ENCODE results near the gene HPSE2. TPM values are rescaled to one million over a fixed set of nuclear protein-coding genes. Genes with fewer than 3 reads are reported as not detected.

Gene HPSE2
- total and polyA plus RNA-seq, 5 experiments from 2014 or later: 0.07 TPM; not detected in 4

- Mint-ChIP-seq H3K9me3 (no peaks in the 10 kb centered on the region), H3K36me3 (peaks cover 0 to 42% (median 0%) of the 10 kb centered on the region in 3 donors), H3K27me3 (no peaks in the 10 kb centered on the region), H3K4me1 (no peaks in the 10 kb centered on the region), H3K4me3 (no peak overlapping the region), H3K27ac (peak overlapping the region in 1 of 10 donors; percentile 48)
- POLR2A ChIA-PET: no interaction called here
- ATAC-seq: no peak
- no peak for DNase-seq
Measured at GRCh38 chr10:98422182-98422581, 813.5 kb downstream of the HPSE2 start.

DNA sequence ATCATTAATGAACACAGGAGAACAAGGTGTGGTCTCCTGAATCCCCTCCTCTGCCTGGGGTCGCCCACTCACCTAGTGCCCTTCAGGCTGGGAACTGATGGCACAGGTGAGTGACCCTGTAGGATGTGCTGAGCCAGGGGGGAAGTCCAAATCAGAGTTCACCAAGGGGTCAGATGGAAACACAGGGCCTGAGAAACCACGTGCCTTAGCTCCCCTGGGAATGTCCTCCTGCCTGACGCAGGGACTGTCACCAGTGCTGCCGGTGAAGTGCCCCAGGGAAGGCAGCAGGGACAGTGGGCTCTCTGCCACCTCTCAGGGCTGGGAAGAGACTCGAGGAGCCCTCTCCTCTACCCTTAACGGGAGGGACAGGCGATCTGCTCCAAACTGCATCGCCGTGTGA is 814.9 kb downstream of the HPSE2 start:
- Mint-ChIP-seq H3K4me1 (no peaks in the 10 kb centered on the region), H3K9me3 (no peaks in the 10 kb centered on the region)
- DNase-seq: no peak

GRCh38 chr10:98419469-98420261 is 816.0 kb downstream of the HPSE2 start:
- peak overlapping the region in 3 of 10 donors; percentile 41 to 75 (median 54) for H3K27ac Mint-ChIP-seq
- peaks cover 0 to 35% (median 0%) of the 10 kb centered on the region in 3 donors for H3K36me3 Mint-ChIP-seq
- POLR2A ChIA-PET: interaction anchor here (0.5 kb wide), 1 partner anchor 23 kb away, joined by 3 read pairs; no protein-coding TSS in a partner anchor

More for the DNA sequence above, 814.9 kb downstream of the HPSE2 start:
- H3K27ac Mint-ChIP-seq: no peak overlapping the region
- no peaks in the 10 kb centered on the region for H3K27me3 Mint-ChIP-seq
- no peak overlapping the region for H3K4me3 Mint-ChIP-seq
- ATAC-seq: no peak
- H3K36me3 Mint-ChIP-seq: peaks cover 0 to 35% (median 0%) of the 10 kb centered on the region in 3 donors
- POLR2A ChIA-PET: no interaction called here

GRCh38 chr10:98418665-98419468 is 816.8 kb downstream of the HPSE2 start:
- Mint-ChIP-seq H3K36me3 (peaks cover 0 to 31% (median 0%) of the 10 kb centered on the region in 3 donors), H3K27ac (peak overlapping the region in 4 of 10 donors; percentile 31 to 83 (median 64)), H3K9me3 (no peaks in the 10 kb centered on the region), H3K27me3 (no peaks in the 10 kb centered on the region), H3K4me1 (peaks cover 6 to 16% (median 15%) of the 10 kb centered on the region in 4 donors), H3K4me3 (no peak overlapping the region)
- ATAC-seq (no peak), DNase-seq (no peak)
- POLR2A ChIA-PET: no interaction called here

More at GRCh38 chr10:98419469-98420261, 816.0 kb downstream of the HPSE2 start:
- Mint-ChIP-seq H3K4me1 (peaks cover 4 to 8% (median 7%) of the 10 kb centered on the region in 4 donors), H3K27me3 (no peaks in the 10 kb centered on the region), H3K4me3 (no peak overlapping the region), H3K9me3 (no peaks in the 10 kb centered on the region)
- ATAC-seq (no peak), DNase-seq (no peak)

DNA sequence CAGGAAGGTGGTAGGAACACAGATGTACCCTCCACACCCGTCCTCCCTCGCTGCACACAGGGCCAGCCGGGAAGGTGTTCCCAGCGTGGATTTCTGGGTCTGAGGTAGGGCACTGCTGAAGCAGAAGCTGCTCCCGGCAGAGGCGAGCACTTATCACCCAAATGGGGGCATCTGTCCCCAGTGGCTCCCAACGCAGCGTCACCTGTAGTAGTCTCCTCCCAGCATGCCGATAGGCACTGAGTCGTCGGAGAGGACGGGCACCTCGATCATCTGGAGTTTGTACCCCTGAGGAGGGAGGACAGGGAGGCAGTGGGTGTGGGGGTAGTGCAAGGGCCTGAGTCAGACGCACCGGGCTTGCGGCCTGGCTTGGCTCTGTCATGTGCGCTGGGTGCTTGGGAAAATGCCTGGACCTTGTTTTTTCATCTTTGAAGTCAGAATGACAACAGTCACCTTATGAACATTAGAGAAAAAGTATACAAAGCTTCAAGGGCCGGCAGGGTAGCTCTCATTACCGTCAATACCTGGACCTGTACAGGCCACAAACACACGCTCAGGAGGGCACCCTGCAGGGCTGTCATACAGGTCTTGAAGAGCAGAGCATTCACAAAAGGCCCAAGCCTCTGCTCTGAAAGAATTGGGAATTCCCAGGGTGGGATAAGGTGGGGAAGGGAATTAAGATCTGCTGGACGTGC is 817.5 kb downstream of the HPSE2 start:
- POLR2A ChIA-PET: no interaction called here
- Mint-ChIP-seq H3K27ac (no peak overlapping the region), H3K4me3 (no peak overlapping the region), H3K4me1 (peaks cover 6 to 20% (median 15%) of the 10 kb centered on the region in 4 donors), H3K36me3 (peaks cover 0 to 29% (median 0%) of the 10 kb centered on the region in 3 donors), H3K9me3 (no peaks in the 10 kb centered on the region), H3K27me3 (no peaks in the 10 kb centered on the region)
- no peak for ATAC-seq
- no peak for DNase-seq

GRCh38 chr10:98417481-98417959 is 818.1 kb downstream of the HPSE2 start:
- no peak overlapping the region for H3K4me3 Mint-ChIP-seq
- H3K27ac Mint-ChIP-seq: peak overlapping the region in 3 of 10 donors; percentile 50 to 96 (median 85)
- peaks cover 0 to 25% (median 0%) of the 10 kb centered on the region in 3 donors for H3K36me3 Mint-ChIP-seq
- DNase-seq (no peak), ATAC-seq (no peak)
- H3K4me1 Mint-ChIP-seq: peaks cover 6 to 25% (median 17%) of the 10 kb centered on the region in 4 donors
- no peaks in the 10 kb centered on the region for H3K9me3 Mint-ChIP-seq
- POLR2A ChIA-PET: no interaction called here
- H3K27me3 Mint-ChIP-seq: no peaks in the 10 kb centered on the region

DNA sequence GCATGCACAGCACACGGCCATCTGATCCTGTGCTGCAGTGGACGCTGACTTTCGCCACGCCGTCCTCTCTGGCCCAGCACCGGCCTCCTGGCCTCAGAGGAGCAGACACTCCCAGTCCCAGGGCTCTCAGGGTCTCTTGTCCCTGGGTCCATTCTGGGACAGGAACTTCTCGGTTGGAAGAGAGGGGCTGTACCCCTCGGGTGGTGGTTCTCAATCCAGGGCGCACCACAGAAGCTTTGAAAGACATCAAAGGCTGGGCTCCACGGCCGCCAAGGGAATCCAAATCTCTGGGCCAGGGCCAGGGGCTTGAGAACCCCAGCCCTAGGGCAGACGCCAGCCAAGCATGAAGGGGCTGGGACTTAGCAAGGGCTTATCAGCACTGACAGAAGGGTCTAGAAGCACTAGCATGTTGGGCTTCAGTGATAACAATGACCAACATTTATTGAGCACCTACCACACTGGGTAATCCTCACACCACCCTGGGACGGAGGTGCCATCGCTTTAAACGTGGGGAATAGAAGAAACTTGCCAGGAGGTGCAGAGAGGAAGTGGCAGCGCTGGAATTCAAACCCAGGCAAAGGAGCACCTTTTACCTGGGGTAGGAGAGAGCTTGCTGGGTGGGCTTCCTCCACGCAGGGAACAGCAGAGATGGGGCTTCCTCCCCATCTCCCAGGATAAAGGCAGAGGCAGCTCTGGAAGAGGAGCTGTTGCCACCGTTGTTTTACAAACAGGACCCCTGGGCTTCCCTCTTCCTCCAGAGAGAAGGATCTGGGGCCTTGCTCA is 818.9 kb downstream of the HPSE2 start:
- ATAC-seq (no peak), DNase-seq (no peak)
- Mint-ChIP-seq H3K36me3 (peaks cover 0 to 24% (median 0%) of the 10 kb centered on the region in 3 donors), H3K4me1 (peaks cover 6 to 27% (median 21%) of the 10 kb centered on the region in 4 donors), H3K27ac (peak overlapping the region in 9 of 10 donors; percentile 13 to 96 (median 85)), H3K27me3 (no peaks in the 10 kb centered on the region), H3K4me3 (no peak overlapping the region), H3K9me3 (no peaks in the 10 kb centered on the region)
- POLR2A ChIA-PET: no interaction called here

DNA sequence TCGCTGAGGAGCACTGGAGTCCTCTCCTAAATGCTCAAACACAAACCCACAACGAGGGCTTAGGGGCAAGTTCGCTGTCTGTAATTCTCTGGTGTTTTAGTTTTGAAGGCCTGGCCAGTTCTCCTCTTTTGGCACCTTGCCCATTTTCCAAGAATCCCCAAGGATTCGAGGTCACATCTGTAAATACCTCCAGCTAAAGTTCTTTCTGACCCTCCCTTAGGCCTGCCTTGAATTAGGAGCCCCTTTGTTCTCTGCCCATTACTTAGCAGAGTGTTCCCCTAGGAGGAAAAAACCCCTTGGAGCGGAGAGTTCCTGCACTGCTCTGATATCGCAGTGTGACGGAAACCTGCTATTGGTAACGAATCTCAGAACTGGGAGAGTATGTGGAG is 819.9 kb downstream of the HPSE2 start:
- POLR2A ChIA-PET: interaction anchor here (0.9 to 1.5 kb wide), 2 partner anchors 8 to 52 kb away, joined by 3 to 4 read pairs; no protein-coding TSS in a partner anchor
- ATAC-seq (no peak), DNase-seq (no peak)
- peak overlapping the region in 8 of 10 donors; percentile 16 to 98 (median 95) for H3K4me3 Mint-ChIP-seq
- no peaks in the 10 kb centered on the region for H3K9me3 Mint-ChIP-seq
- H3K27me3 Mint-ChIP-seq: no peaks in the 10 kb centered on the region
- H3K36me3 Mint-ChIP-seq: peaks cover 0 to 18% (median 0%) of the 10 kb centered on the region in 3 donors
- peak overlapping the region; percentile 74 to 98 (median 96) for H3K27ac Mint-ChIP-seq
- H3K4me1 Mint-ChIP-seq: peaks cover 8 to 32% (median 28%) of the 10 kb centered on the region in 4 donors

- Mint-ChIP-seq H3K9me3 (no peaks in the 10 kb centered on the region), H3K27me3 (no peaks in the 10 kb centered on the region), H3K4me1 (peaks cover 8 to 32% (median 28%) of the 10 kb centered on the region in 4 donors), H3K36me3 (peaks cover 0 to 18% (median 0%) of the 10 kb centered on the region in 3 donors), H3K27ac (peak within 1 kb of the TSS; percentile 89 to 98 (median 96)), H3K4me3 (peak within 1 kb of the TSS; percentile 94 to 99 (median 98))
- ATAC-seq (peak; percentile 91 to 92), DNase-seq (peak; percentile 23 to 80 (median 58))
- POLR2A ChIA-PET: interaction anchor here (0.9 to 1.5 kb wide), 3 partner anchors 8 to 52 kb away, joined by 3 to 9 read pairs (median 4); partner anchors contain the start of gene HPS1
Measured at GRCh38 chr10:98414932-98415730, 820.5 kb downstream of the HPSE2 start, which contains the start of gene PYROXD2. Gene PYROXD2 (minus strand): TSS chr10:98415182. CDS start chr10:98415135, 47 bp downstream.

DNA sequence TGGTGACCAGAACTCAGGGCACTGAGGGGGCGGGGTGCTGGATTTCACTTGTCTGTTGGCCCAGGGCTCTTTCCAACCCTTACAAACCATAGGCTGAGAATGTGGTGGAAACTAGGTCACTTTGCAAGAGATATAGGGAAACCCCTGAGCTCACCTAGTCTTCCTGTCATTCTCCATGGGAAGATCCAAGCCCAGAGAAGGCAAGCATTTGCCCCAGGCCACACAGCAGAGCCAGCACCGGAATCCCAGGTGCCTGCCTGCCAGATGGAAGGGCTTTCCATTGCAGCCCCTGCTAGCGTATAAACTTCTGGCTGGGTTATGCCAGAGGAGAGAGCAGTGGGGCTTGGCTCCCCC is 821.1 kb downstream of the HPSE2 start:
- H3K4me1 Mint-ChIP-seq: peaks cover 8 to 32% (median 28%) of the 10 kb centered on the region in 4 donors
- no peaks in the 10 kb centered on the region for H3K9me3 Mint-ChIP-seq
- DNase-seq: no peak
- H3K4me3 Mint-ChIP-seq: peak overlapping the region; percentile 94 to 99 (median 98)
- H3K27me3 Mint-ChIP-seq: no peaks in the 10 kb centered on the region
- peak overlapping the region; percentile 89 to 98 (median 96) for H3K27ac Mint-ChIP-seq
- POLR2A ChIA-PET: interaction anchor here (1.3 to 1.5 kb wide), 2 partner anchors 9 to 32 kb away, joined by 4 to 9 read pairs; partner anchors contain the start of gene HPS1
- no peak for ATAC-seq
- H3K36me3 Mint-ChIP-seq: peaks cover 0 to 14% (median 0%) of the 10 kb centered on the region in 3 donors

DNA sequence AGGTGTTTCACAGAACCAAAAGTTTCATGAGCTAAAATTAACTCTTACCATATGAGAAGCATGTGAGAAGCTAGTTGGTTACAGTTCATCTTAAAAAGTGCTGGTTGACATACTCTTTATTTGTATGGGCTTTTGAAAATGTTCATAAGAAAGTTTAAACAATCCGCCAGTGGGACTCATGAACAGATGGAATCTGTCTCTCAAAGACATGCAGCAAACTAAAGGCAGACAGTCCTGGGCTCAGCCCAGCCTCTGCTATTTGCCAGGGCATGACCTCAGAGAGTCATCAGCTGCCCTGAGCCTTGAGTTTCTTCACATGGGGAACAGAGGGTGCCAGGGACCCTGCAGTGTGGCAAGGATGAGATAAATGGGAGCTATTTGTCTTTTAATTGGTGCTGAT is 823.9 kb downstream of the HPSE2 start:
- Mint-ChIP-seq H3K27me3 (no peaks in the 10 kb centered on the region), H3K4me1 (peaks cover 11 to 35% (median 29%) of the 10 kb centered on the region in 4 donors), H3K9me3 (no peaks in the 10 kb centered on the region), H3K36me3 (peaks cover 0 to under 1% (median 0%) of the 10 kb centered on the region in 3 donors), H3K27ac (peak overlapping the region in 2 of 10 donors; percentile 47 to 75), H3K4me3 (no peak overlapping the region)
- POLR2A ChIA-PET: no interaction called here
- no peak for ATAC-seq
- DNase-seq: no peak
